HepG2 (cell line): Measurements from ENCODE around the gene SDR42E2. TPM values are rescaled to one million over a fixed set of nuclear protein-coding genes. Genes with fewer than 3 reads are reported as not detected.
A peak's percentile ranks its signal among the peaks of the same experiment; 100 is the strongest.

Source experiments
- ATAC-seq: fragments of 200-7000 bp; cut with Tn5 transposase; 3 replicates; pipeline ENCODE4 v1.9.1; 2020; ENCODE audit warnings: mild to moderate bottlenecking, moderate library complexity
- BruUV-seq: library from RNA; stranded (reverse); fragments of 400-500 nt; replicated peaks from 2 replicates; lab custom pipeline; 2021; lab: Mats Ljungman, UMichigan
- CTCF ChIA-PET: fragments of 300-600 bp; formaldehyde crosslinking; extraction: SDS; loops from one replicate; lab custom pipeline; 2021; ENCODE audit warnings: low total read pairs, inconsistent platforms, low intra/inter-chr PET ratio; lab: Yijun Ruan, JAX
- POLR2A ChIA-PET: fragments of 350-600 bp; sonication (Branson Sonifier 250); formaldehyde crosslinking; loops from one replicate; lab custom pipeline; 2020; ENCODE audit warnings: antibody characterized with exemption, inconsistent platforms; lab: Yijun Ruan, JAX
- DNase-seq: peaks from one replicate; pipeline ENCODE4 v3.0.0-alpha.2; 2015; ENCODE audit warnings: low spot score
- FAIRE-seq: peaks from 3 replicates; lab custom pipeline; 2011; peaks lifted over from hg19 to GRCh38; lab: Jason Lieb, UNC
- H2AFZ ChIP-seq: one replicate; pipeline ENCODE4 v1.6.1; 2011; ENCODE audit warnings: low read length, inconsistent platforms
- H3K27ac ChIP-seq: fragments of 300-600 bp; 3 replicates; pipeline ENCODE4 v1.8.0; 2011; ENCODE audit warnings: mixed run types, mild to moderate bottlenecking, mixed read lengths, low read length, inconsistent platforms; ENCODE audit not compliant: insufficient read depth; ENCODE audit errors: extremely low read length
- H3K27me3 ChIP-seq, 2 experiments: fragments of 200-600 bp in 1 of 2; 2 replicates in 1 of 2; 3 replicates in 1 of 2; pipeline versions ENCODE4 v1.6.0 to v1.8.0; 2011; ENCODE audit warnings: low read length in 2 of 2, mild to moderate bottlenecking in 2 of 2, moderate library complexity in 2 of 2, inconsistent platforms in 1 of 2; ENCODE audit not compliant: insufficient read depth in 2 of 2, control insufficient read depth in 1 of 2
- H3K36me3 ChIP-seq, 2 experiments: fragments of 200-600 bp in 1 of 2; replicated peaks in 1 of 2; 2 replicates in 1 of 2; 3 replicates in 1 of 2; pipeline versions ENCODE4 v1.5.1 to v1.8.0; 2011; ENCODE audit warnings: low read length in 2 of 2, inconsistent platforms in 1 of 2; ENCODE audit not compliant: insufficient read depth in 2 of 2, control insufficient read depth in 1 of 2
- H3K4me1 ChIP-seq: 2 replicates; pipeline ENCODE4 v1.5.1; 2012; ENCODE audit warnings: low read length, inconsistent platforms; ENCODE audit not compliant: insufficient read depth
- H3K4me2 ChIP-seq: 2 replicates; pipeline ENCODE4 v1.6.0; 2011; ENCODE audit warnings: low read depth, low read length, inconsistent platforms
- H3K4me3 ChIP-seq, 3 experiments: fragments of 200-600 bp in 1 of 3; sonication (generic), shearing (Covaris generic) in 1 of 3; replicated peaks in 1 of 3; 2 replicates each; pipeline ENCODE4 v1.5.1; 2011 to 2016; ENCODE audit warnings: low read length in 3 of 3, inconsistent platforms in 2 of 3, low read depth in 2 of 3, mild to moderate bottlenecking in 2 of 3, control low read depth in 1 of 3, mixed read lengths in 1 of 3; ENCODE audit not compliant: insufficient read depth in 1 of 3
- H3K79me2 ChIP-seq: one replicate; pipeline ENCODE4 v1.6.1; 2011; ENCODE audit warnings: low read length, inconsistent platforms; ENCODE audit not compliant: insufficient read depth
- H3K9ac ChIP-seq: 2 replicates; pipeline ENCODE4 v1.6.0; 2011; ENCODE audit warnings: mild to moderate bottlenecking, low read depth, low read length, inconsistent platforms; ENCODE audit not compliant: insufficient read depth
- H3K9me3 ChIP-seq: 2 replicates; pipeline ENCODE4 v1.5.1; 2012; ENCODE audit warnings: mild to moderate bottlenecking, low read length
- H4K20me1 ChIP-seq: 2 replicates; pipeline ENCODE4 v1.6.0; 2011; ENCODE audit warnings: inconsistent platforms, mild to moderate bottlenecking, low read length, moderate library complexity; ENCODE audit not compliant: insufficient read depth
- CHD2 ChIP-seq: IDR thresholded peaks from 2 replicates; pipeline ENCODE4 v1.6.1; 2011; ENCODE audit warnings: low read depth, low read length, improper control_type of control experiment
- FOXA3 ChIP-seq: IDR thresholded peaks from 2 replicates; pipeline ENCODE4 v1.6.1; 2016; ENCODE audit warnings: missing genetic modification reagents, missing compliant biosample characterization
- HNF1A ChIP-seq, 2 experiments: sonication (generic) in 1 of 2; formaldehyde crosslinking in 1 of 2; IDR thresholded peaks; 2 replicates each; pipeline versions ENCODE4 v1.4.0 to v1.6.1; 2016 to 2020; ENCODE audit warnings: borderline replicate concordance in 1 of 2, low read depth in 1 of 2, mild to moderate bottlenecking in 1 of 2, missing genetic modification reagents in 1 of 2
- POLR2G ChIP-seq: fragments of 200-400 bp; formaldehyde crosslinking; IDR thresholded peaks from 2 replicates; pipeline ENCODE4 v1.6.1; 2018; ENCODE audit warnings: mild to moderate bottlenecking, low read depth, low read length, moderate library complexity
- RXRB ChIP-seq: IDR thresholded peaks from 2 replicates; pipeline ENCODE4 v1.6.1; 2016; ENCODE audit warnings: borderline replicate concordance, missing genetic modification reagents, missing compliant biosample characterization
- SMARCC2 ChIP-seq: fragments of 450-650 bp; IDR thresholded peaks from 2 replicates; pipeline ENCODE4 v1.6.1; 2017; ENCODE audit warnings: antibody characterized with exemption, mild to moderate bottlenecking
- ZNF280B ChIP-seq: sonication (generic); formaldehyde crosslinking; IDR thresholded peaks from 2 replicates; pipeline ENCODE4 v1.5.0; 2020; ENCODE audit warnings: missing genetic modification reagents, mild to moderate bottlenecking, borderline replicate concordance
- ZNF496 ChIP-seq: sonication (generic); formaldehyde crosslinking; IDR thresholded peaks from 2 replicates; pipeline ENCODE4 v1.8.1; 2023; ENCODE audit warnings: mild to moderate bottlenecking, moderate library complexity, missing genetic modification reagents; ENCODE audit not compliant: insufficient replicate concordance
- WGBS: methylation state at CpG from one replicate; pipeline ENCODE4 v1.1.6; 2017; ENCODE audit warnings: low lambda C conversion rate; 5-methylcytosine and 5-hydroxymethylcytosine counted together
- in situ Hi-C: cut with HindIII; loops from 2 replicates; pipeline ENCODE4 v1.10.0; 2017; ENCODE audit warnings: low pct_unique_long_range_greater_than_20kb; ENCODE audit not compliant: extremely low pct_ligation_motif_present
- intact Hi-C: fragments of 100-400 bp; cut with micrococcal nuclease; formaldehyde crosslinking; loops from one replicate; pipeline ENCODE4 v1.10.0; 2022; ENCODE audit not compliant: unreplicated experiment
- polyA plus RNA-seq, 8 experiments: library from polyadenylated mRNA; depleted of rRNA in 3 of 8; stranded (reverse) in 7 of 8; unstranded in 1 of 8; fragments of >200 nt; fragmentation: Illumina TruSeq in 4 of 8; extraction: Trizol in 4 of 8; gene quantifications; 2 replicates each; pipeline versions ENCODE4 v1.2.1 to v1.2.3, GENCODE V29; 2011 to 2016; ENCODE audit warnings: low read depth in 4 of 8, missing spikeins in 1 of 8, mixed read lengths in 1 of 8; ENCODE audit not compliant: insufficient read depth in 1 of 8
- total RNA-seq, 5 experiments: library from RNA; depleted of rRNA; stranded (reverse); fragments of >200 nt; fragmentation: Illumina TruSeq; extraction: Trizol; gene quantifications; 2 replicates each; pipeline ENCODE4 v1.2.3, GENCODE V29; 2016; ENCODE audit warnings: low read depth in 1 of 5

The SDR42E2 gene
- total and polyA plus RNA-seq, 2 of the 13 experiments (the other 11 are each of a cell fraction or from before 2014, with no cell fraction given), result 0.05 to 0.11 TPM

- TF ChIP-seq ZNF280B (CRISPR knock-in tag), result 0 out of 2 replicates have a peak, but pooled peaks have one; percentile 39
Measured at GRCh38 chr16:22177968-22178930, 15.9 kb downstream of the SDR42E2 start (continued).

- no peaks in the 10 kb centered on the region for H3K79me2 ChIP-seq
- H3K4me3 ChIP-seq, result no peak overlapping the region
- intact Hi-C loops (no loop called here), in situ Hi-C loops (no loop called here)
- H3K27ac ChIP-seq, result no peak overlapping the region
- CTCF ChIA-PET, result no interaction called here
- H3K27me3 ChIP-seq, result peaks cover 2 to 13% of the 10 kb centered on the region in 2 experiments; a peak in 3 of 5 replicates
- POLR2A ChIA-PET, result no interaction called here
- H3K9me3 ChIP-seq, result no peaks in the 10 kb centered on the region
- H3K4me1 ChIP-seq, result peaks cover 7% of the 10 kb centered on the region; the same call in 1 of the 2 replicates
- H2AFZ ChIP-seq, result no peak overlapping the region
- 80% methylated on average over 4 of the region's 11 CpGs for WGBS
- no TSS peak for BruUV-seq
- H3K36me3 ChIP-seq, result no peaks in the 10 kb centered on the region
- no peak for FAIRE-seq
- TF ChIP-seq FOXA3 (CRISPR knock-in tag), result no peak
- no peak for TF ChIP-seq RXRB (CRISPR knock-in tag)
- TF ChIP-seq CHD2, result no peak
- no peak for TF ChIP-seq ZNF496 (CRISPR knock-in tag)
- no peak for TF ChIP-seq HNF1A (IDR thresholded peaks at IDR 0.05; ENCODE audit: low read depth)
- no peak for TF ChIP-seq HNF1A (CRISPR knock-in tag; IDR thresholded peaks at IDR 0.05; ENCODE audit: borderline replicate concordance)
- no peak for TF ChIP-seq POLR2G
- no peak for TF ChIP-seq SMARCC2
- H3K9ac ChIP-seq, result no peak overlapping the region
- H4K20me1 ChIP-seq, result no peaks in the 10 kb centered on the region
- DNase-seq, result no peak
- no peak for ATAC-seq
- no peak overlapping the region for H3K4me2 ChIP-seq
Measured at GRCh38 chr16:22181426-22181825, 19.1 kb downstream of the SDR42E2 start.
